NCI-H1417 (cell line): ENCODE results near the gene CLCN6.

Experiments
- DNase-seq, 3 experiments: peaks; one replicate each; lab custom pipeline; 2025; lab: John Stamatoyannopoulos, UW

CLCN6 gene

GRCh38 chr1:11780380-11781147 lies 25.4 kb upstream of the CLCN6 start:
- DNase-seq, result no peak

GRCh38 chr1:11781297-11781696 lies 24.7 kb upstream of the CLCN6 start:
- DNase-seq, result no peak

- no peak for DNase-seq
Measured at GRCh38 chr1:11782127-11782708, 23.8 kb upstream of the CLCN6 start.

GRCh38 chr1:11783556-11783955 lies 22.4 kb upstream of the CLCN6 start:
- no peak for DNase-seq

GRCh38 chr1:11784256-11784992 lies 21.6 kb upstream of the CLCN6 start:
- DNase-seq, result no peak

- peak; percentile 16 to 59 (median 33) for DNase-seq
Measured at GRCh38 chr1:11784993-11785769, 20.8 kb upstream of the CLCN6 start.

GRCh38 chr1:11786168-11786567 lies 19.8 kb upstream of the CLCN6 start:
- no peak for DNase-seq

- peak in 1 of 3 experiments; percentile 16 for DNase-seq
Measured at GRCh38 chr1:11787251-11787803, 18.7 kb upstream of the CLCN6 start.

- no peak for DNase-seq
Measured at GRCh38 chr1:11787804-11788436, 18.1 kb upstream of the CLCN6 start.

GRCh38 chr1:11788549-11789053 lies 17.4 kb upstream of the CLCN6 start:
- DNase-seq, result no peak

- DNase-seq, result no peak
Measured at GRCh38 chr1:11789126-11790067, 16.6 kb upstream of the CLCN6 start.

- DNase-seq, result no peak
Measured at GRCh38 chr1:11790101-11790879, 15.7 kb upstream of the CLCN6 start.

- no peak for DNase-seq
Measured at GRCh38 chr1:11790880-11791715, 14.9 kb upstream of the CLCN6 start.

- DNase-seq, result peak in 1 of 3 experiments; percentile 14
Measured at GRCh38 chr1:11792106-11792505, 13.9 kb upstream of the CLCN6 start.

- no peak for DNase-seq
Measured at GRCh38 chr1:11793819-11794218, 12.2 kb upstream of the CLCN6 start.

GRCh38 chr1:11794446-11795237 lies 11.3 kb upstream of the CLCN6 start:
- DNase-seq, result no peak

- no peak for DNase-seq
Measured at GRCh38 chr1:11795238-11795890, 10.6 kb upstream of the CLCN6 start.
